Mesothelial cell of epicardium (in vitro differentiated cells): ENCODE data around the gene MIX23. TPM values are rescaled to one million over a fixed set of nuclear protein-coding genes. Genes with fewer than 3 reads are reported as not detected.

Experiments used
- DNase-seq, 2 experiments: peaks; one replicate each; pipeline ENCODE4 v3.0.0; 2021; ENCODE audit warnings: low spot score in 2 of 2; ENCODE audit not compliant: unreplicated experiment in 2 of 2
- H3K27ac Mint-ChIP-seq: 2 replicates; pipeline ENCODE4 v1.8.0; 2021; ENCODE audit warnings: mixed read lengths
- H3K27me3 Mint-ChIP-seq: 2 replicates; pipeline ENCODE4 v1.8.0; 2021; ENCODE audit warnings: low read depth, mixed read lengths
- H3K36me3 Mint-ChIP-seq: 2 replicates; pipeline ENCODE4 v1.8.0; 2021; ENCODE audit warnings: mixed read lengths
- H3K4me1 Mint-ChIP-seq: 2 replicates; pipeline ENCODE4 v1.8.0; 2021; ENCODE audit warnings: mixed read lengths
- H3K4me3 Mint-ChIP-seq: 2 replicates; pipeline ENCODE4 v1.8.0; 2021; ENCODE audit warnings: mild to moderate bottlenecking, moderate library complexity, mixed read lengths
- H3K9me3 Mint-ChIP-seq: 2 replicates; pipeline ENCODE4 v1.8.0; 2021; ENCODE audit warnings: mixed read lengths
- CTCF ChIP-seq: fragments of 200-600 bp; sonication (generic); IDR thresholded peaks from one replicate; pipeline ENCODE4 v1.5.0; 2021; ENCODE audit warnings: antibody characterized with exemption; ENCODE audit not compliant: unreplicated experiment
- total RNA-seq: library from RNA; stranded (reverse); gene quantifications from 3 replicates; pipeline ENCODE4 v1.2.1, GENCODE V29; 2021

MIX23 gene
- total RNA-seq: 28.6 to 34.0 TPM (median 29.8 TPM) in 3 replicates

GRCh38 chr3:122382888-122383666 lies at the start of gene MIX23:
Gene MIX23 (minus strand): TSS chr3:122383231. CDS start chr3:122383224, 7 bp downstream.
- TF ChIP-seq CTCF: no peak

GRCh38 chr3:122430371-122430770 lies 47.3 kb upstream of the MIX23 start:
- H3K4me3 Mint-ChIP-seq: no peak overlapping the region
- H3K9me3 Mint-ChIP-seq: peaks cover 3% of the 10 kb centered on the region
- no peaks in the 10 kb centered on the region for H3K27me3 Mint-ChIP-seq
- no peak overlapping the region for H3K27ac Mint-ChIP-seq
- H3K36me3 Mint-ChIP-seq: peaks cover 59% of the 10 kb centered on the region
- DNase-seq: no peak
- TF ChIP-seq CTCF: no peak
- no peaks in the 10 kb centered on the region for H3K4me1 Mint-ChIP-seq

More at GRCh38 chr3:122382888-122383666, at the start of gene MIX23:
- Mint-ChIP-seq H3K4me3 (peak within 1 kb of the TSS; percentile 90), H3K36me3 (peaks cover 8% of the 10 kb centered on the region), H3K9me3 (no peaks in the 10 kb centered on the region), H3K27me3 (no peaks in the 10 kb centered on the region), H3K27ac (peak within 1 kb of the TSS; percentile 92), H3K4me1 (peaks cover 27% of the 10 kb centered on the region)
- DNase-seq: peak; percentile 44 to 76

GRCh38 chr3:122427857-122428471 lies 44.9 kb upstream of the MIX23 start:
- Mint-ChIP-seq H3K9me3 (no peaks in the 10 kb centered on the region), H3K4me1 (no peaks in the 10 kb centered on the region), H3K36me3 (peaks cover 47% of the 10 kb centered on the region), H3K27me3 (no peaks in the 10 kb centered on the region), H3K4me3 (no peak overlapping the region), H3K27ac (peak overlapping the region; percentile 26)
- no peak for DNase-seq
- TF ChIP-seq CTCF: no peak

- no peak for DNase-seq
- H3K4me1 Mint-ChIP-seq: peaks cover 10% of the 10 kb centered on the region
- no peak overlapping the region for H3K4me3 Mint-ChIP-seq
- no peak overlapping the region for H3K27ac Mint-ChIP-seq
- peaks cover 18% of the 10 kb centered on the region for H3K36me3 Mint-ChIP-seq
- no peak for TF ChIP-seq CTCF
- no peaks in the 10 kb centered on the region for H3K27me3 Mint-ChIP-seq
- H3K9me3 Mint-ChIP-seq: no peaks in the 10 kb centered on the region
These were observed 38.8 kb upstream of the MIX23 start for GRCh38 chr3:122421836-122422235.

- Mint-ChIP-seq H3K27ac (no peak overlapping the region), H3K4me3 (no peak overlapping the region), H3K36me3 (peaks cover 11% of the 10 kb centered on the region), H3K9me3 (no peaks in the 10 kb centered on the region), H3K27me3 (no peaks in the 10 kb centered on the region), H3K4me1 (peaks cover 16% of the 10 kb centered on the region)
- TF ChIP-seq CTCF: no peak
- DNase-seq: no peak
These were observed 38.1 kb upstream of the MIX23 start for GRCh38 chr3:122421101-122421500.
